Muscle layer of colon (tissue), 2 donors: ENCODE data around the gene LDLRAD3.
"Not testable (repeated sequence)": the region's sequence is repeated elsewhere in the genome, so short reads cannot be mapped to it uniquely, and the experiment has no call there.

Experiments used
- H3K27ac ChIP-seq: one replicate; pipeline ENCODE4 v1.7.0; 2013; ENCODE audit warnings: low read depth, mild to moderate bottlenecking, low read length, moderate library complexity
- H3K27me3 ChIP-seq, 2 donors: one replicate each; pipeline ENCODE4 v1.7.0; 2013; ENCODE audit warnings: low read length in 2 of 2, mild to moderate bottlenecking in 2 of 2; ENCODE audit not compliant: insufficient read depth in 2 of 2, control insufficient read depth in 1 of 2
- H3K36me3 ChIP-seq: one replicate; pipeline ENCODE4 v1.7.0; 2013; ENCODE audit warnings: mild to moderate bottlenecking, low read length; ENCODE audit not compliant: insufficient read depth
- H3K4me1 ChIP-seq: one replicate; pipeline ENCODE4 v1.7.0; 2013; ENCODE audit warnings: mild to moderate bottlenecking, low read length; ENCODE audit not compliant: insufficient read depth
- H3K4me3 ChIP-seq, 2 donors: one replicate each; pipeline ENCODE4 v1.7.0; 2013; ENCODE audit warnings: low read length in 2 of 2, low read depth in 1 of 2, mild to moderate bottlenecking in 1 of 2, moderate library complexity in 1 of 2
- H3K9ac ChIP-seq: one replicate; pipeline ENCODE4 v1.7.0; 2013; ENCODE audit warnings: low read length
- H3K9me3 ChIP-seq: one replicate; pipeline ENCODE4 v1.7.0; 2013; ENCODE audit warnings: mild to moderate bottlenecking, low read length
- donor health status: abdominal sarcoma.
- donor health status: Adenocarcinoma of cecum.

Gene LDLRAD3

GRCh38 chr11:36012455-36012854, 68.6 kb downstream of the LDLRAD3 start:
- Histone ChIP-seq H3K9me3 (no peaks in the 10 kb centered on the region), H3K36me3 (no peaks in the 10 kb centered on the region), H3K27me3 (no peaks in the 10 kb centered on the region), H3K27ac (no peak overlapping the region), H3K9ac (no peak overlapping the region), H3K4me3 (no peak overlapping the region), H3K4me1 (peaks cover 25% of the 10 kb centered on the region)

- no peak overlapping the region for H3K4me3 ChIP-seq
- H3K9me3 ChIP-seq, result no peaks in the 10 kb centered on the region
- H3K27ac ChIP-seq, result no peak overlapping the region
- no peak overlapping the region for H3K9ac ChIP-seq
- H3K36me3 ChIP-seq, result no peaks in the 10 kb centered on the region
- H3K27me3 ChIP-seq, result no peaks in the 10 kb centered on the region
- H3K4me1 ChIP-seq, result peaks cover 25% of the 10 kb centered on the region
Measured at GRCh38 chr11:36012979-36013378, 69.1 kb downstream of the LDLRAD3 start.

DNA sequence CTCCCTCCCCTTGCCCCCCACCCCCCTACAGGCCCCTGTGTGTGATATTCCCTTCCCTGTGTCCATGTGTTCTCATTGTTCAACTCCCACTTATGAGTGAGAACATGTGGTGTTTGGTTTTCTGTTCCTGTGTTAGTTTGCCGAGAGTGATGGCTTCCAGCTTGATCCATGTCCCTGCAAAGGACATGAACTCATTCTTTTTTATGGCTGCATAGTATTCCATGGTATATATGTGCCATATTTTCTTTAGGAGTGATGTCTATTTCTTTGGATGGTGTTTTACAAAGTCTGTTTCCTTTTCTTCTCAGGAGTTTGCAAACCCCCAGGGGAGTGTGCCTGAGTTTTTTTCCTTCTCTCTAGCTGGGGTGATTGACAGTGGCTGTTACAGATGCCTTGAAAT, 69.6 kb downstream of the LDLRAD3 start:
- H3K4me1 ChIP-seq, result peaks cover 25% of the 10 kb centered on the region
- H3K27ac ChIP-seq, H3K27me3 ChIP-seq, H3K9ac ChIP-seq, H3K4me3 ChIP-seq, H3K9me3 ChIP-seq, H3K36me3 ChIP-seq: not testable (repeated sequence)

- no peak overlapping the region for H3K27ac ChIP-seq
- peaks cover 21% of the 10 kb centered on the region for H3K4me1 ChIP-seq
- no peaks in the 10 kb centered on the region for H3K9me3 ChIP-seq
- no peaks in the 10 kb centered on the region for H3K27me3 ChIP-seq
- no peak overlapping the region for H3K4me3 ChIP-seq
- no peaks in the 10 kb centered on the region for H3K36me3 ChIP-seq
- no peak overlapping the region for H3K9ac ChIP-seq
Measured at GRCh38 chr11:36013950-36014897, 70.4 kb downstream of the LDLRAD3 start.

DNA sequence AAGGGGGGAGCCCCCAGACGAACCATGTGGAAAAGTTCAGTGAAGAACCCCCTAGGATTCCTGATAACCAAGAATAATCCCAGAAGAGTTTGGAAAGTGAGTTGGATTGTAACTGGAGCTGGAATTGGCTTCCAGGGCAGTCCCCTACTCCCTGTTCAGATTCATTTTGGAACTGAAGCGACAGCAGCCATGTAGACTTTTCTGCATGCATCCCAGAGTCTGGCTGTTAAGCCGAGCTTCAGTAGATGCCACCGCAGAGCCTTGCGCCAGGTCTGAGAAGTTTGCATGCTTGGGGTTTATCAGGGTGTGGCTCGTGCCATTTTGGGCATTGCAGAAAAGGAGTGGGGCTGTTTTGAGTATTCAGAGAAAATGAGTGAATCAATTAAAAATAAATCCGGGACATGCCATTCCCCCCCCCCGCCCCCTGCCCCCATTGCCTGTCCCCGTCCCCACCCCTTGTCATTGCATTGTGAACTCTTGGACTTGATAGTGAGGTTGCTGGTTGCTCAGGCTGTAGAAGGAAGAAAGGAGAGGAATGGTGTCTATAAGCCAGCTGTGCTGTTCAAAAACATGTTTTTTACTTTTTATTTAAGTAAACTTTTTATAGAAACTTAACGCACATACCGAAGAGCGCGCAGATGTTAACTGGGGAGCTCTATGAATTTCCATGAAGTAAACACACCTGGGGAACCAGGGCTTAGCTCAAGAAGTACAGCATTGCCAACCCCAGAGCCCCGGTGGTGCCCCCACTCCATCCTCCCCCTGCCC, 71.2 kb downstream of the LDLRAD3 start:
- Histone ChIP-seq H3K27ac (no peak overlapping the region), H3K9me3 (no peaks in the 10 kb centered on the region), H3K36me3 (no peaks in the 10 kb centered on the region), H3K4me3 (no peak overlapping the region), H3K4me1 (peaks cover 12% of the 10 kb centered on the region), H3K27me3 (no peaks in the 10 kb centered on the region), H3K9ac (no peak overlapping the region)

DNA sequence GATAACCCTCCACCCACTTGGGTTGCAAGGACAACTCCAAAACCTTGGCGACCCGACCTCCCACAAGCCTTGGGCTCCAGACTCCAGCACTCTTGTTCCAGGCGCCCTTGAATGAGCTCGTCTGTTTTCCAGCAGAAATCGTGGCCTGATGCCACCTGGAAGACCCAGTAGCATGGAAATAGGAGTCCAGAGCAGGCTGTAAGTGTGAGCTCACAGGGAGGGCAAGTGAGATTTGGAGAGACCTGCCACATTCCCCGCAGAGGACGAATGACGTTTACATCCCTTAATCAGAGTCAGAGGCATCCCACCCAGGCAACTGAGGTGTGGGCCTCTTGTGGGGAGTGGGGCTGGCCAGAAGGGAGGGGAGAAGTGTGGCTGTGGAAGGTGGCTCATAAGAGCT, 71.9 kb downstream of the LDLRAD3 start:
- Histone ChIP-seq H3K4me3 (no peak overlapping the region), H3K27me3 (no peaks in the 10 kb centered on the region), H3K36me3 (no peaks in the 10 kb centered on the region), H3K9me3 (no peaks in the 10 kb centered on the region), H3K4me1 (peaks cover 12% of the 10 kb centered on the region), H3K27ac (no peak overlapping the region), H3K9ac (no peak overlapping the region)

GRCh38 chr11:36016263-36016662, 72.4 kb downstream of the LDLRAD3 start:
- Histone ChIP-seq H3K27ac (no peak overlapping the region), H3K27me3 (no peaks in the 10 kb centered on the region), H3K4me3 (no peak overlapping the region), H3K36me3 (no peaks in the 10 kb centered on the region), H3K9me3 (no peaks in the 10 kb centered on the region), H3K4me1 (peaks cover 12% of the 10 kb centered on the region), H3K9ac (no peak overlapping the region)

DNA sequence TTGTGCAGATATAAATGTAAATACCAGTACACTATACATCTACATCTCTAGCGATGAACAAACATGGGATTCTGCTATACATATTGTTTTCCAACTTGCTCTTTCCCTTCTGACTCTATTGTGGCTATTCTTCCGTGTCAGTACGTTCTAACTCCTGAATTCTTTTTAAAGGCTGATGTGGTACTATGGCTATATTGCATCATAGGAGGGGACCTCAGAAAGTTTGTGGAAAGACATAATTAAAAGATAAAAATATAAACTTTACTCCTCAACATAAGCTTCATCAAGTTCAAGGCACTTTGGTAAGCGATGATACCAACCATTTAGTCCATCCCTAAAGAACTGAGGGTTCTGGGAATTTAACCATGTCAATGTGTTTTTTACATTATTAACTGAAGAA, 72.8 kb downstream of the LDLRAD3 start:
- Histone ChIP-seq H3K27me3 (no peaks in the 10 kb centered on the region), H3K4me1 (peaks cover 12% of the 10 kb centered on the region), H3K27ac (no peak overlapping the region), H3K9me3 (no peaks in the 10 kb centered on the region), H3K9ac (no peak overlapping the region), H3K36me3 (no peaks in the 10 kb centered on the region), H3K4me3 (no peak overlapping the region)

GRCh38 chr11:36019005-36019596, 75.2 kb downstream of the LDLRAD3 start:
- peaks cover 12% of the 10 kb centered on the region for H3K4me1 ChIP-seq
- no peak overlapping the region for H3K4me3 ChIP-seq
- no peaks in the 10 kb centered on the region for H3K27me3 ChIP-seq
- no peaks in the 10 kb centered on the region for H3K9me3 ChIP-seq
- H3K36me3 ChIP-seq, result no peaks in the 10 kb centered on the region
- no peak overlapping the region for H3K27ac ChIP-seq
- H3K9ac ChIP-seq, result no peak overlapping the region

DNA sequence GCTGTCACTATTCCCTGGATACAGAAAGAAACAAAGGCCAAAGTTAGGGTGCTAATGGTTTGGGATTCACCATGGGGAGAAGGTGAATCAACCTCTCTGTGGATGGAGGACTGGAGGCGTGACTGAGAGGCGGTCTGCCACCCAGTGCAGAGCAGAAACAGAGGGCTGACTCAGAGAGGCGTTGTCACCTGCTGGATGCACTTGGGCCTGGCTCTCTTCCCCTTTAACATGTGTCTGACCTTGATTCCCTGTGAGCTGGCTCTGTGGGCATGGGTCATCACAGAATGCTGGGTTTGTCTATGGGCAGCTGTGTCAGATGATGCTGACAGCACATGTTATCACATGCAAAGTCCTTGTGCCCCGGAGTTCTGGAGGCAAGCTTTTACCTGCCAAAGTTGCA, 75.9 kb downstream of the LDLRAD3 start:
- Histone ChIP-seq H3K4me3 (no peak overlapping the region), H3K27ac (no peak overlapping the region), H3K36me3 (no peaks in the 10 kb centered on the region), H3K9me3 (no peaks in the 10 kb centered on the region), H3K4me1 (peaks cover 7% of the 10 kb centered on the region), H3K9ac (no peak overlapping the region), H3K27me3 (no peaks in the 10 kb centered on the region)

DNA sequence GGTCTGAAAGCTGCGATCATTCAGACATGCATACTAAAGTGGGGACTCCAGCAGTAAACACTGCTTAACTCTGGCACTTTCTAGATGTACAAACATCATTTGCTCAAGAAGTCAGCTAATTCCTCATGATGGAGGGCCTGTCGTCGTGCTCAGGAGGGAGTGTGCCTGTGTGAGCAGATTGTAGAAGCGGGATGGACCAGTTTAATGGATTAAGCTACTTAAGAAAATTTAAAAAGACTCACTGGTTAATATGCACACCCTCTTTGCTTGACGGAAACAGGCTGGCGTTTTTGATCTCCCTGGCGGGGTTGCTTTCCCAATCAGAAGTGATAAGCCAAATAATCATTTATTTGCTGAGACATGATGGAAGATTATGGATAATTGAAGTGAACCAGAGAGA, 79.0 kb downstream of the LDLRAD3 start:
- Histone ChIP-seq H3K4me1 (peaks cover 3% of the 10 kb centered on the region), H3K4me3 (no peak overlapping the region), H3K27ac (no peak overlapping the region), H3K27me3 (no peaks in the 10 kb centered on the region), H3K9me3 (no peaks in the 10 kb centered on the region), H3K36me3 (no peaks in the 10 kb centered on the region), H3K9ac (no peak overlapping the region)
